ENCODE results near the gene CSNK1A1.

CSNK1A1 gene

GRCh38 chr5:149503006-149503405, 48.2 kb downstream of the CSNK1A1 start:
- DNase-seq (ENCODE audit: extremely low spot score) = no peak
- POLR2A ChIA-PET = no interaction called here
- TF ChIP-seq SUZ12 (IDR thresholded peaks at IDR 0.05) = no peak
- no peak for TF ChIP-seq FOXA1 (IDR thresholded peaks at IDR 0.05)
- TF ChIP-seq FOXM1 (IDR thresholded peaks at IDR 0.05; ENCODE audit: borderline replicate concordance) = no peak
- TF ChIP-seq SP1 (IDR thresholded peaks at IDR 0.05) = no peak
- TF ChIP-seq ELF4 (IDR thresholded peaks at IDR 0.05) = no peak
- TF ChIP-seq FOXK2 (IDR thresholded peaks at IDR 0.05) = no peak
- TF ChIP-seq NFRKB (IDR thresholded peaks at IDR 0.05) = no peak
- TF ChIP-seq ZNF384 (IDR thresholded peaks at IDR 0.05) = no peak
- TF ChIP-seq TARDBP (IDR thresholded peaks at IDR 0.05) = no peak
- TF ChIP-seq L3MBTL2 (conservative IDR thresholded peaks at IDR 0.05) = no peak
- TF ChIP-seq BHLHE40 (IDR thresholded peaks at IDR 0.05; ENCODE audit: borderline replicate concordance) = no peak
- TF ChIP-seq LEF1 (IDR thresholded peaks at IDR 0.05; ENCODE audit: borderline replicate concordance) = no peak
- TF ChIP-seq, protein P1, sequence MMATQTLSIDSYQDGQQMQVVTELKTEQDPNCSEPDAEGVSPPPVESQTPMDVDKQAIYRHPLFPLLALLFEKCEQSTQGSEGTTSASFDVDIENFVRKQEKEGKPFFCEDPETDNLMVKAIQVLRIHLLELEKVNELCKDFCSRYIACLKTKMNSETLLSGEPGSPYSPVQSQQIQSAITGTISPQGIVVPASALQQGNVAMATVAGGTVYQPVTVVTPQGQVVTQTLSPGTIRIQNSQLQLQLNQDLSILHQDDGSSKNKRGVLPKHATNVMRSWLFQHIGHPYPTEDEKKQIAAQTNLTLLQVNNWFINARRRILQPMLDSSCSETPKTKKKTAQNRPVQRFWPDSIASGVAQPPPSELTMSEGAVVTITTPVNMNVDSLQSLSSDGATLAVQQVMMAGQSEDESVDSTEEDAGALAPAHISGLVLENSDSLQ (IDR thresholded peaks at IDR 0.05) = no peak
- TF ChIP-seq HDGF (IDR thresholded peaks at IDR 0.05; ENCODE audit: borderline replicate concordance) = no peak
- TF ChIP-seq ARNT (IDR thresholded peaks at IDR 0.05) = no peak
- TF ChIP-seq CTBP1 (IDR thresholded peaks at IDR 0.05; ENCODE audit: borderline replicate concordance) = no peak
- CTCF ChIA-PET = no interaction called here

DNA sequence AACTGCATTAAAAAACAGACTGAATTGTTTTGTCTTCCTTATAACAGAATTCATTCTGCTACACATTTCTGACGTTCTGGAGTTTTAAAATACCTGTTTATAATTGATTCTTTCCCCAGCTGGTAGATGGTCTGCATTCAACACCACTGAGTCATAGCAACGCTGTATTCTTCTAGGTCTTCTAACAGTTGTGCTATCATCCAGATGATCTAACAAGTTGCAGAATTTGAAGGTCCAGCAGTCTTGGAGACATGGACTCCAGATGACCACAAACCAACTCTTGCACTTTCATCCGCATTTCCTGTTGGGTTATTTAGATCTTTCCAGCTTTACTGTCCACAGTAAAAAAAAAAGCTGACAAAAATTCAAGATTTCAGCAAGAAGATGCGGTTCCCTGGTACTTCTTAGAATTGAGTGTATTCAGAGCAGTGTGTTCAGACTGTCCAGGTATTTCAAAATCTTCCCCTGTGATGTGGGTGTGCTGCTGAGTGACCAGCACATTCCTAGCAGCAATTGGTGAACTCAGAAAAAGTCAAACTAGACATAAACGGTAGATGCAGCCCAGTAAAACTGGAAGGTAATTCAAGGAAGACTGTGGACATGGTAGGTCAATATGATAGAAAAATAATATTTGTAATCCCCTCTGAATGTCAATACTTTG, 50.2 kb downstream of the CSNK1A1 start:
- ChIA-PET CTCF (no interaction called here), POLR2A (no interaction called here)

DNA sequence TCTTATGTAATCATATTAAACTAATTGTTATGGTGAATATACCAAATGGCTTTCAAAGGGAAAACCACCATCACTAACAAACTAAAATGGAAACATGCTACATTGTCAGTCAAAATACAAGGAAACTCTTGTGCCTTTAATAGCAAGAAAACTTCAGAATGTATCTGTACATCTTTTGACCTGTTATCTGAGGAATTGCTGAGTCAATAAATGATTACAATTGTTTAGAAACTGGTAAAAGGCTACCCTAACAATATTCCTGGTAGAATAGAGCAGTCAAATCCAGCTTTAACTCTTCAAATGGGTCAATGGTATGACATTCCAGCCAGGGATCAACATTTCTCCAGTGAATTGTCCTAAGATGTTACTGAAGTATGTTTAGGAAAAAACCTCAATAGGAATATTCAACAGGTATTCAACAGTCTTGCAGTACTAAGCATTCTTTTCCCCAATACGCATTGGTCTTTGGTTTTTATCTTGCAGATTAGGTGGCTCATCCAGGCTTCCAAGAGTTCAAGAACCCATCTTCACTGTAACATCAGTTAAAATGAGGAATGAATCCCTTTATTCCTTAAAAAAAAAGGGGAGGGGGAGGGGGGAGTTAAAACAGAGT, 52.4 kb downstream of the CSNK1A1 start:
- no peak for DNase-seq (ENCODE audit: extremely low spot score)
- POLR2A ChIA-PET = no interaction called here
- CTCF ChIA-PET = no interaction called here
- no peak for TF ChIP-seq SUZ12 (IDR thresholded peaks at IDR 0.05)
- no peak for TF ChIP-seq NFRKB (IDR thresholded peaks at IDR 0.05)
- no peak for TF ChIP-seq HDGF (IDR thresholded peaks at IDR 0.05; ENCODE audit: borderline replicate concordance)
- TF ChIP-seq SP1 (IDR thresholded peaks at IDR 0.05) = no peak
- no peak for TF ChIP-seq FOXA1 (IDR thresholded peaks at IDR 0.05)
- no peak for TF ChIP-seq CTBP1 (IDR thresholded peaks at IDR 0.05; ENCODE audit: borderline replicate concordance)
- no peak for TF ChIP-seq ELF4 (IDR thresholded peaks at IDR 0.05)
- no peak for TF ChIP-seq ARNT (IDR thresholded peaks at IDR 0.05)
- no peak for TF ChIP-seq L3MBTL2 (conservative IDR thresholded peaks at IDR 0.05)
- no peak for TF ChIP-seq BHLHE40 (IDR thresholded peaks at IDR 0.05; ENCODE audit: borderline replicate concordance)

More for the DNA sequence above, 50.2 kb downstream of the CSNK1A1 start:
- DNase-seq (ENCODE audit: extremely low spot score) = no peak
- no peak for TF ChIP-seq L3MBTL2 (conservative IDR thresholded peaks at IDR 0.05)
- no peak for TF ChIP-seq BHLHE40 (IDR thresholded peaks at IDR 0.05; ENCODE audit: borderline replicate concordance)
- no peak for TF ChIP-seq ZNF384 (IDR thresholded peaks at IDR 0.05)
- TF ChIP-seq FOXM1 (IDR thresholded peaks at IDR 0.05; ENCODE audit: borderline replicate concordance) = no peak
- no peak for TF ChIP-seq FOXK2 (IDR thresholded peaks at IDR 0.05)
- TF ChIP-seq SP1 (IDR thresholded peaks at IDR 0.05) = no peak

DNA sequence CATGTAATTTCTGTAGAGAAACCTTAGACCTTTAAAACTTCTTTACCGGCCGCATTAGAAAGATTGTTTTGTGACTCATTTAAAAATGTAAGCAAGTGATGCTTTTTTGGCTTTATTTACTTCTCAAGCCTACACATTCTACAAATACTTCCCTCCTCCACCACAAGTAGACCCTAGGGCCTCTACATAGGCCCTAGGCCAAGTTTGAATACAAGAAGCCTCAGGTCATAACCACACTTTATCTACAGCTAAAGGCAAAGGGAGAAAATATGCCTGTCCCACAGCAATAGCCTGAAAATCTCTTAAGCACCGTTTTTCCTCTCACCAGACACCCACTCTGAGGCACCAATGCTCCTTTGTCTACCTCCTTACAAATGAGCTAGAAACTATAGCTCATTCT, 53.9 kb downstream of the CSNK1A1 start:
- ChIA-PET CTCF (interaction anchor here (1.6 kb wide), 1 partner anchor 54 kb away, joined by 5 read pairs; the partner anchor contains the start of gene CSNK1A1), POLR2A (no interaction called here)
- no peak for DNase-seq (ENCODE audit: extremely low spot score)
- TF ChIP-seq FOXM1 (IDR thresholded peaks at IDR 0.05; ENCODE audit: borderline replicate concordance) (no peak), TARDBP (IDR thresholded peaks at IDR 0.05) (no peak), SP1 (IDR thresholded peaks at IDR 0.05) (no peak), BHLHE40 (IDR thresholded peaks at IDR 0.05; ENCODE audit: borderline replicate concordance) (no peak), ZNF384 (IDR thresholded peaks at IDR 0.05) (no peak), SUZ12 (IDR thresholded peaks at IDR 0.05) (no peak), LEF1 (IDR thresholded peaks at IDR 0.05; ENCODE audit: borderline replicate concordance) (no peak), ELF4 (IDR thresholded peaks at IDR 0.05) (no peak), NFRKB (IDR thresholded peaks at IDR 0.05) (no peak), FOXA1 (IDR thresholded peaks at IDR 0.05) (no peak), HDGF (IDR thresholded peaks at IDR 0.05; ENCODE audit: borderline replicate concordance) (no peak), L3MBTL2 (conservative IDR thresholded peaks at IDR 0.05) (no peak), CTBP1 (IDR thresholded peaks at IDR 0.05; ENCODE audit: borderline replicate concordance) (no peak)
- TF ChIP-seq, protein P1 (IDR thresholded peaks at IDR 0.05) = no peak

- no peak for TF ChIP-seq SP1 (IDR thresholded peaks at IDR 0.05)
- no peak for TF ChIP-seq FOXA1 (IDR thresholded peaks at IDR 0.05)
- no peak for TF ChIP-seq SUZ12 (IDR thresholded peaks at IDR 0.05)
- no peak for TF ChIP-seq LEF1 (IDR thresholded peaks at IDR 0.05; ENCODE audit: borderline replicate concordance)
- TF ChIP-seq, protein P1 (IDR thresholded peaks at IDR 0.05) = no peak
- no peak for TF ChIP-seq HDGF (IDR thresholded peaks at IDR 0.05; ENCODE audit: borderline replicate concordance)
- TF ChIP-seq ZNF384 (IDR thresholded peaks at IDR 0.05) = no peak
- TF ChIP-seq TARDBP (IDR thresholded peaks at IDR 0.05) = no peak
- no peak for TF ChIP-seq BHLHE40 (IDR thresholded peaks at IDR 0.05; ENCODE audit: borderline replicate concordance)
- no peak for TF ChIP-seq FOXM1 (IDR thresholded peaks at IDR 0.05; ENCODE audit: borderline replicate concordance)
- TF ChIP-seq CTBP1 (IDR thresholded peaks at IDR 0.05; ENCODE audit: borderline replicate concordance) = no peak
- TF ChIP-seq L3MBTL2 (conservative IDR thresholded peaks at IDR 0.05) = no peak
- no peak for TF ChIP-seq FOXK2 (IDR thresholded peaks at IDR 0.05)
- TF ChIP-seq ARNT (IDR thresholded peaks at IDR 0.05) = no peak
- no peak for TF ChIP-seq NFRKB (IDR thresholded peaks at IDR 0.05)
- no peak for TF ChIP-seq ELF4 (IDR thresholded peaks at IDR 0.05)
- ChIA-PET CTCF (interaction anchor here (1.6 kb wide), 1 partner anchor 55 kb away, joined by 5 read pairs; the partner anchor contains the start of gene CSNK1A1), POLR2A (no interaction called here)
- DNase-seq (ENCODE audit: extremely low spot score) = no peak
Observed at GRCh38 chr5:149496917-149497316, 54.3 kb downstream of the CSNK1A1 start.

All from HEK293T (cell line).